ENCODE measurements around the gene MGLL. TPM values are rescaled to one million over a fixed set of nuclear protein-coding genes. Genes with fewer than 3 reads are reported as not detected.

Gene MGLL
- total RNA-seq, 1 experiment from 2014 or later, result 6.8 TPM

DNA sequence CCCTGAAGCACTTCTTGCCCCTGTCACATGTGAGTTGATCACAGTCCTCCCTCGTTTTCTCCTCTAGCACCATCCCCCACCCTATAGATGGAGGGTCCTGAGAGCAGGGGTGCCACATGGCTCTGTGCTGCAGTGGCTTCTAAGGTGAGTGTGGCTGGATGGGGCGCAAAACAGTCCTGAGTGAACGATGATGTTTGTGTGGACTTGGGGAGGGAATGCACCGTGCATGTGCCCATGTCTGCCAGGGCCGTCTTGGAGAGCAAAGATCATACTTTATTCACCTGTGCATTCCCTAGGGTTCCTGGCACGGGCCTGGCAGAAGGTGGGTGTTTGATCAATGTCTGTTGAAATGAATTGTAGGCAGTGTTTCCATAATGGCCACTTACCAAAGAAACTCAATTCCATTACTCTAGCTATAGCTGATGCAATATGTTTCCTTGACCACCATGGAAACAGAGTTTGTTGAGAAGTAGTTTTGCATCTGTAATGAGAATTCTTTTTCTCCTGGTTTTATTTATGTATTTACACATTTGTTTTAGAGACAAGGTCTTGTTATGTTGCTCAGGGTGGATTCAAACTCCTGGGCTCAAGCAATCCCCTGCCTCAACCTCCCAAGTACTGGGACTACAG, 91.5 kb downstream of the MGLL start:
- peaks cover 0 to 12% of the 10 kb centered on the region in 2 experiments; a peak in 2 of 4 replicates for H3K4me1 ChIP-seq (ENCODE audit: control insufficient read depth in 1 of 2, insufficient read depth in 2 of 2, low read length in 2 of 2)
- H3K9me2 ChIP-seq (ENCODE audit: insufficient read depth), result no peaks in the 10 kb centered on the region
- TF ChIP-seq ZBTB33 (IDR thresholded peaks at IDR 0.05; ENCODE audit: extremely low read depth, insufficient replicate concordance, low read length) (no peak), CEBPB (IDR thresholded peaks at IDR 0.05; ENCODE audit: low read depth) (no peak), YY1 (IDR thresholded peaks at IDR 0.05; ENCODE audit: extremely low read depth, insufficient replicate concordance, low read depth, low read length) (no peak), POLR2AphosphoS5 (IDR thresholded peaks at IDR 0.05; ENCODE audit: low read depth, low read length) (no peak), CBX3 (IDR thresholded peaks at IDR 0.05; ENCODE audit: low read depth) (no peak), JUND (IDR thresholded peaks at IDR 0.05) (no peak), EZH2phosphoT487 (IDR thresholded peaks at IDR 0.05; ENCODE audit: borderline replicate concordance) (no peak), ZNF274 (IDR thresholded peaks at IDR 0.05; ENCODE audit: low read depth, low read length) (no peak), ZFX (IDR thresholded peaks at IDR 0.05) (no peak), POLR2A (IDR thresholded peaks at IDR 0.05; ENCODE audit: borderline replicate concordance, extremely low read depth, insufficient read depth, insufficient read length) (no peak), SP1 (IDR thresholded peaks at IDR 0.05; ENCODE audit: low read depth) (no peak)
- TF ChIP-seq, protein P1, sequence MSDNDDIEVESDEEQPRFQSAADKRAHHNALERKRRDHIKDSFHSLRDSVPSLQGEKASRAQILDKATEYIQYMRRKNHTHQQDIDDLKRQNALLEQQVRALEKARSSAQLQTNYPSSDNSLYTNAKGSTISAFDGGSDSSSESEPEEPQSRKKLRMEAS (IDR thresholded peaks at IDR 0.05), result no peak
- H3K36me3 ChIP-seq (ENCODE audit: control insufficient read depth in 1 of 2, insufficient read depth in 2 of 2, low read length in 2 of 2), result no peaks in the 10 kb centered on the region
- no peaks in the 10 kb centered on the region for H4K20me1 ChIP-seq (ENCODE audit: insufficient read depth)
- DNase-seq (ENCODE audit: low read depth, low spot score) (no peak), ATAC-seq (no peak)
- H3K9ac ChIP-seq (ENCODE audit: low read length), result no peak overlapping the region
- H3K79me2 ChIP-seq (ENCODE audit: insufficient read depth, low read length), result no peaks in the 10 kb centered on the region
- H3K27me3 ChIP-seq (ENCODE audit: insufficient read depth, low read length), result no peaks in the 10 kb centered on the region
- ChIA-PET RAD21 (ENCODE audit: low non-redundant PET in 1 of 2, low total read pairs in 2 of 2, uncharacterized antibody in 2 of 2, unreplicated experiment in 2 of 2) (no interaction called here), POLR2A (no interaction called here), CTCF (no interaction called here)
- intact Hi-C loops (cut with micrococcal nuclease), result no loop called here
- no peak overlapping the region for H3K4me2 ChIP-seq (ENCODE audit: low read length)
- H3K27ac ChIP-seq (ENCODE audit: low read depth, low read length), result no peak overlapping the region
- H2AFZ ChIP-seq (ENCODE audit: low read depth, low read length, poor library complexity, severe bottlenecking), result no peak overlapping the region
- BruUV-seq (replicated peaks), result no TSS peak
- no peak overlapping the region for H3K4me3 ChIP-seq (replicated peaks in 1 of 2; ENCODE audit: low read depth in 1 of 2, low read length in 2 of 2)
- no peaks in the 10 kb centered on the region for H3K9me3 ChIP-seq (ENCODE audit: control insufficient read depth in 1 of 2, insufficient read depth in 1 of 2, low read depth in 1 of 2, low read length in 2 of 2)
